GM18519 (cell line): Measurements from ENCODE around the gene METTL8.
"Not testable (repeated sequence)": the region's sequence is repeated elsewhere in the genome, so short reads cannot be mapped to it uniquely, and the experiment has no call there.

Source experiments
- ATAC-seq: cut with Tn5 transposase; IDR thresholded peaks from one replicate; pipeline ENCODE4 v1.9.1; 2021; ENCODE audit warnings: mild to moderate bottlenecking, moderate library complexity; ENCODE audit not compliant: unreplicated experiment, low FRiP score

Gene METTL8

GRCh38 chr2:171317492-171318125, 116.2 kb downstream of the METTL8 start:
- peak; percentile 32 for ATAC-seq

- no peak for ATAC-seq
Measured at GRCh38 chr2:171316755-171317337, 116.9 kb downstream of the METTL8 start.

- no peak for ATAC-seq
Measured at GRCh38 chr2:171316220-171316619, 117.6 kb downstream of the METTL8 start.

- ATAC-seq = no peak
Measured at GRCh38 chr2:171315781-171316180, 118.0 kb downstream of the METTL8 start.

- not testable (repeated sequence) for ATAC-seq
Measured at GRCh38 chr2:171312182-171312581, 121.6 kb downstream of the METTL8 start.

GRCh38 chr2:171311589-171311988, 122.2 kb downstream of the METTL8 start:
- ATAC-seq = not testable (repeated sequence)

- ATAC-seq = no peak
Measured at GRCh38 chr2:171310889-171311288, 122.9 kb downstream of the METTL8 start.

- no peak for ATAC-seq
Measured at GRCh38 chr2:171309455-171310286, 124.1 kb downstream of the METTL8 start.

GRCh38 chr2:171308280-171309054, 125.3 kb downstream of the METTL8 start:
- ATAC-seq = no peak

GRCh38 chr2:171307560-171307959, 126.2 kb downstream of the METTL8 start:
- ATAC-seq = peak; percentile 86

GRCh38 chr2:171297956-171298355, 135.8 kb downstream of the METTL8 start:
- ATAC-seq = no peak

- no peak for ATAC-seq
Measured at GRCh38 chr2:171294608-171295007, 139.2 kb downstream of the METTL8 start.

- no peak for ATAC-seq
Measured at GRCh38 chr2:171293661-171294060, 140.1 kb downstream of the METTL8 start.

- no peak for ATAC-seq
Measured at GRCh38 chr2:171289991-171290390, 143.8 kb downstream of the METTL8 start.

- ATAC-seq = no peak
Measured at GRCh38 chr2:171289316-171289715, 144.5 kb downstream of the METTL8 start.

GRCh38 chr2:171287611-171288010, 146.2 kb downstream of the METTL8 start:
- ATAC-seq = no peak

GRCh38 chr2:171287036-171287571, 146.7 kb downstream of the METTL8 start:
- ATAC-seq = no peak

GRCh38 chr2:171281110-171281509, 152.7 kb downstream of the METTL8 start:
- no peak for ATAC-seq

- no peak for ATAC-seq
Measured at GRCh38 chr2:171279983-171280790, 153.6 kb downstream of the METTL8 start.

- no peak for ATAC-seq
Measured at GRCh38 chr2:171274757-171275156, 159.0 kb downstream of the METTL8 start.
